NCI-H82 treated with DMSO at 0.1 percent for 48 hours (cell line): Measurements from ENCODE around the gene PTPN14.
"Not testable (repeated sequence)": the region's sequence is repeated elsewhere in the genome, so short reads cannot be mapped to it uniquely, and the experiment has no call there.

ENCODE experiments used
- DNase-seq: peaks from one replicate; lab custom pipeline; 2025; ENCODE audit not compliant: unreplicated experiment; lab: John Stamatoyannopoulos, UW

Gene PTPN14

DNA sequence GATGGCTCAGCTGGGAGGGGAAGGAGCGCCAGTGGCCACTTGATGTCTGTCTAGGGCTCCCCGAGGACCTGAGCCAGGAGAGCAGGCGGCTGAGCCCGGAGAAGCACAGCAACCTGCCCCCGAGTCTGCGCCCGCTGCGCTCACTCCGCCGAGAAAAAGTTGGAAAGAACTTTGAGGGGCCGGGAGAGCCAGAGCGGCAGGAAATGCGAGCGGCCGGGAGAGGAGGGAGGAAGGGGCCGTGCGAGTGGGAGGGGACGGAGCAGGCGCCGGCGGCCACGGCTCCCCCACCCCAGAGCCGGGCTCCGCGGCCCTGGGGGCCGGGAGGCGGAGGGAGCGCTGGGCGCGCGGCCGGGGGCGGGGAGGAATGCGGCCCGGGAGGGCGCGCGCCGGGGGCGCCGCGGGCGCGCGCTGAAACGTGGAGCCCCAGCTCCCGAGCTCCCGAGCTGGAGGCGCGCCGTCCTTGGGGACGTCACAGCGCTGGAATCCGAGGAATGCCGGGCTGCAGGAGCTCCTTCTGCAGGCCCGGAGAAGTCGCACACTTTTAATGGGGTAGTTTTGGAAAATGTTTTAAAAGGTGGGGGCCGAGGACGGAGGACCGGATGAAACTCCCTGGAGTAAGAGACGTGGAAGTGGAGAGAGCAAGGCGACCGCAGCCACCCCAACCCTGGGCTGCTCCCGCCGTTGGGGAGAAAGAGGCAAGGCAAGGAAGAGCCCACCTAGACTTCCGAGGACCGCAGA, at the start of gene PTPN14:
TSS of gene PTPN14 (minus strand) at position 167 of the 738 bp plus-strand sequence. CDS start 86,799 bp downstream, outside the sequence.
- peak; percentile 57 for DNase-seq

DNA sequence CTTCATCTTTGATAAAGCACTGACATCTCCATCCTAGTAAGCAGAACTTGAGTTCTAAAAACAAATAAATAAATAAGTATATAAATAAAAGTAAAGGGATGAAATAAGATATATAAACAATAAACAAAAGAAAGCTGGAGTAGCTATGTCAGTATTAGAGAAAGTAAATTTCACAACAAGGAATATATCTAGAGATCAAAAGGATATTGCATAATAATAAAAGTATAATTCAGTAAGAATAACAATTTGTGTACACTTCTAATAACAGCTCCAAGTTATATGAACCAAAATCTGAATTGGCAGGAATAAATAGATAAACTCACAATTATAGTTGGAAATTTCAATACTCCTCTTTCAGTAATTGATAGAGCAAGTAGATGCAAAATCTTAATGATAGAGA, 41.8 kb upstream of the PTPN14 start:
- DNase-seq: no peak

DNA sequence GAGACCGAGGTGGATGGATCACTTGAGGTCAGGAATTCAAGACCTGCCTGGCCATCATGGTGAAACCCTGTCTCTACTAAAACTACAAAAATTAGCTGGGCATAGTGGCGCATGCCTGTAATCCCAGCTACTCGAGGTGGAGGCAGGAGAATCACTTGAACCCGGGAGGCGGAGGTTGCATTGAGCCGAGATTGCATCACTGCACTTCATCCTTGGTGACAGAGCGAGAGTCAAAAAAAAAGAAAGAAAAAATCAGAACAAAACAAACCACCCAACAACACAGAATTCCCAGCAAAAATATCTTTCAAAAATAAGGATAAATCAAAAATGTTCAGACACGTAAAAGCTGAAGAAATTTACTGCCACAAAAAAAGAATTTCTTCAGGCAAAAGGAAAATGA, 40.5 kb upstream of the PTPN14 start:
- not testable (repeated sequence) for DNase-seq

DNA sequence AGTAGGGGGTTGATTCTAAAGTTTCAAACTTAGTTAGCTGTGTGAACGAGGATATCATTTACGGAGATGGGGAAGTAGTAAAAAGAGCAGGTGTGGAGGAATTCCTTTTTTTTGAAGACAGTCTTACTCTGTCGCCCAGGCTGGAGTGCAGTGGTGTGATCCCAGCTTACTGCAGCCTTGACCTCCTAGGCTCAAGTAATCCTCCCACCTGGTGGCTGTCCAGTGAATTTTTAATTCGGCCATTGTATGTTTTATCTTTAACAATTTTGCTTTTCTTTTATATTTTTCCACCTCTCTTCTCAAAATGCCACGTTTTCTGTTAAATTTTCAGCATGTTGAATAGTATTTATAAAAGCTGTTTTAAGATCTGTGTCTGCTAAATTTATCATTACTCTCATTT, 39.3 kb upstream of the PTPN14 start:
- no peak for DNase-seq

DNA sequence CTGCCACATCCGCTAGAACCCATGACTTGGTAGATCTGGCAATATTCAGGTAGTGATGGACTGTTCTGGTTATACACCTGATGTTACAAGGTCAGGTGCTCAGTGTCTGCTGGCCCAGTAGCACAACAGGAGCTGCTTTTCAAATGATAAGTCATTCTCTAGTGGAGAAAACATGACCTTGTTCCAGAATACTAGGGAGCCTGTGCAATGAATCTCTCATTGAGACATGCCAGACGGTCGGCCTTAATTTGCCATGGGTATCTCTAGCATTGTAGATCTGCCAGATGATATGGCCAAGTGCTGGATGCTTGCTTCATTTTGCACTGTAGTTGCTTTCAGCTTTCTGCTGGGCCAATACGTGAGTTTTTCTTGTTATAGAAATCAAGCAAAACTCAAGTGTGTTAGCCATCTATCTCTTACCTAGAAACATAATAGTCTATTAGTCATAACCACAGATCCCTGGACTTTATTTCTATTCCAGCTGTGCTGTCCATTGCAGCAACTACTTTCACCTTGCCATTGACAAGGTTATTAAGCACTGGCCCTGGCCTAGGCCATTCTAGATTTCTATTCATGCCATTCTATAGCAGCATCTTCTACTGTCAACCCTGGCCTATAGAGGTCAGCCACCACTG, 37.7 kb upstream of the PTPN14 start:
- DNase-seq: no peak

DNA sequence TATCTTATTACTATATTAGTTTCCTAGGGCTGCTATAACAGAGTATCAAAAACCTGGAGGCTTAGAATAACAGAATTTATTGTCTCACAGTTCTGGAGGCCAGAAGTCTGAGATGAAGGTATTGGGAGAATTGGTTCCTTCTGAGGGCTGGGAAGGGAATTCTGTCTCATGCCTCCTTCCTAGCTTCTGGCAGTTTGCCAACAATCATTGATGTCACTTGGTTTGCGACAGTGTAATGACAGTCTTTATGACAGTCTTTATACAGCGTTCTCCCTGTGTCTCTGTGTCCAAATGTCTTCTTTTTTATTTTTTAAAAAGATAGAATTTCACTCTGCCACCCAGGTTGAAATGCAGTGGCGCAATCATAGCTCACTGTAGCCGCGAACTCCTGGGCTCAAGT, 35.8 kb upstream of the PTPN14 start:
- DNase-seq: no peak

DNA sequence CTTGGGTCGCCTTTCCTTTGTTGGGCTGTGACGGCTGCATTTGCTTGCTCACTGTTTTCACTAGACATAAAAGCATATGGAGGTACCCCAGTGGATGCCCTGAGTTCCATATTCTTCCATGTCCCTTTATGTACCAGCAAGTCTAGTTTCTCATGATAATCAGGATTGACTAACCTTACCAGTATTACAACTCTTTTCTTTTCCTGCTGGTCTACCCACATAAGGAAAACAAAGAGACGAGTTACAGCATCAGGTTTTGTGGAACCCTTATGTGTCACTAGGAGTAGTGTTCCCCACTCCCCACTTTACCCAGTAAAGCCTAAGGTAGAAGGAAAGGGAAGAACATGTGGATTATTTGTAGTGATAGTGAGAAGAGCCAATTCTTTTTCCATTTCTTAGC, 35.2 kb upstream of the PTPN14 start:
- DNase-seq: no peak

DNA sequence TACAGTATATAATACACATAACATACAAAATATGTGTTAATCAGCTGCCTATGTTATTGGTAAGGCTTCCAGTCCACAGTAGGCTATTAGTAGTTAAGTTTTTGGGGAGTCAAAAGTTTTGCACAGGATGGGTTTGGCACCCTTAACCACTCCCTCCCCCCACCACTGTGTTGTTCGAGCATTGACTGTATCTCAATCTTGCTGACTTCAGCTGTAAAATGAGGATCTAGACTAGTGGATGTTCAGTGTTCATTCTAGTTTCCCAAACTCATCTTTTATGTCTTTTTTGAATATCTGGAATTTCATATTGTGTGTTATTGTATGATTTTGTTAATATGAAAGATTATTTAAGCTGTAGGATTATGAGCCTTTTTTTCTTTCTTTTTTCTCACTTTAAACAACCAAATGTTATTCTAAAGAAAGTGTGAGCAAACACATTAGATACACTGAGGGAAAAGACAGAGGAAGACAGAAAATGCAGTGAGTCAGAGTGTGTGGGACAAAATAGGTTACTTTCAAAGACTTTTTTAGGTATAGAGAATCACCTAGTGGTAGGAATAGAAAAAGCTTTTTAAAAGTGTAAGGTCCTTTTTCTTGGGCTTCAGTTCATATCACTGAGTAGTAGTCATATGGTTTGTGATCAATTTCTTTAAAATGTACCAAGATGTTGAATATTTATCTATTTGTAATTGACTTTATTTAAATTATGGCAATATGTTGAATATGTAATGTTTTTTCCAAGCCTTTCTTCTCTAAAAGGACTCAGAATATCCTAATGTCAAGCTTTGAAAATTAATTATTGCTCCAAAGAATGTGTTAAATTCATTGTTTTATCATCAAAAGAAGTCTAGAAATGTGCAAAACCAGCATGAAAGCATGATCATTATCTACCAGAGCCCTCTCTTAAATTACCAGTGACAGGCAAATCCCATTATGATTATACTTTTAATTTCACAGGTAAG, 33.7 kb upstream of the PTPN14 start:
- DNase-seq: peak; percentile 74

DNA sequence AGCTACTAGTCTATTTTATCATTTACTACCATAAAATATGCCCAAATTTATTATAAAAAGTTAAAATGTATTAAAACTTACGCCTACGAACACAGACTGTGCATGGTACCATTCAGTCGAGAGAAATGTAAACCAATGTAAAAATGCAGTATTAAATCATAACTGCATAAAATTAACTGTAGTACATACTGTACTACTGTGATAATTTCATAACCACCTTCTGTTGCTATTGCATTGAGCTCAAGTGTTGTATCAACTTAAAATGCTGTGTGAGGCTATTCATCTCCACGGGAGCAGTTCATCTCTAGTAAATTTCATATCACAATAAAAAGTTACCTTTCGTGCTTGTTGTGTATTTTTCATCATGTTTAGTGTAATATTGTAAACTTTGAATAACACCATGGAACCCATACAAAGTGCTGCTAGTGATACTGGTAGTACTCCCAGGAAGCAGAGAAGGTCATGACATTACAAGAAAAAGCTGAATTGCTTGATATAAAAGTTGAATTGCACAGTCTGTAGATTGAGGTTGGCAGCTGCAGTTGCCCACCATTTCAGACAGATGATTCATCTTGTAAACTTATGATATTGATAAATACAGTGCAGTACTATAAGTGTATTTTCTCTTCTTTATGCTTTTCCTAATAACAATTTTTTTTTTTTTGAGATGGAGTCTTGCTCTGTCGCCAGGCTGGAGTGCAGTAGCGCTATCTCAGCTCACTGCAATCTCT, 32.6 kb upstream of the PTPN14 start:
- DNase-seq: no peak

DNA sequence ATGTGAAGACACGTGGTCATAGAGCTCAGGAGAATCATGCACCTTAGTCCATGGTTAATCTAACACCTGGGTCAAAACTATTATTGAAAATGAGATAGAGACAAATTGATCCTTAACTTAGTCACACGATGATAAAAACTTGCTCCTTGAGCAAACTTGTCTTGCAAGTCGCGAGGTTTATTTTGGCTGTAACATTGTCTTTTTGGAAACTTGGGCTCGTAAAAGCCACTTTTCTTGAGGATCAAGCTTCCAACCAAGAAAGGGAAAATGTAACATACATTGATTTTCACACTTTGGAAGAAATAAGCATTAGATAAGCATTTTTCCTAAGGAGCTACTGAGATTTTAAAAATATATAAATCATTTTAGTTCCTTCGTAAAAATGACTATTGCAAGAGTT, 31.7 kb upstream of the PTPN14 start:
- no peak for DNase-seq

DNA sequence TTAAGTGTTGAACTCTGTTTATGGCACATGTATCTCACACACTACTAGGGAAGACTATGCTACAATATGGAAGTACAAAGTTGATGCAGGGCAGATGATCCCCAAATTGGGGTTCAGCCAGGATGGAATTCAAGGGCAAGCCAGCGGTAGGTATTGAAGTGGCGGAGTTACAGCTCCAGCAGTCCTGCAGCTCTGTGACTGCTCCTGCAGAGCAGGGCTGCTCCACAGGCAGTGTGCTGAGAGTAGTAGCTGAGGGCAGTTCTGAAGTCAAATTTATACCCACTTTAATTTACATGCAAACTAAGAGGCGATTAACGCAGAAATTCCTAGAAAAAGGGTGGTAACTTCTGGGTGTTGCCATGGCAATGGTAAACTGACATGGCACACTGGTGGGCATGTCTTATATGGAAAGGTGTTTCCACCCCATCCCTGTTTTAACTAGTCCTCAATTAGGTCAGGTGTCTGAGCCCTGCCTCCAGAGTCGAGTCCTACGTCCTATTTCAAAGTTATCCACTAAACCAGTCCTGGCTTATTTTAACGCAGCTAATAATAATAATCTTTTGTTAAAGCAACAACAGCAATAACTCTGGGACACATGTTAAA, 31.0 kb upstream of the PTPN14 start:
- no peak for DNase-seq

DNA sequence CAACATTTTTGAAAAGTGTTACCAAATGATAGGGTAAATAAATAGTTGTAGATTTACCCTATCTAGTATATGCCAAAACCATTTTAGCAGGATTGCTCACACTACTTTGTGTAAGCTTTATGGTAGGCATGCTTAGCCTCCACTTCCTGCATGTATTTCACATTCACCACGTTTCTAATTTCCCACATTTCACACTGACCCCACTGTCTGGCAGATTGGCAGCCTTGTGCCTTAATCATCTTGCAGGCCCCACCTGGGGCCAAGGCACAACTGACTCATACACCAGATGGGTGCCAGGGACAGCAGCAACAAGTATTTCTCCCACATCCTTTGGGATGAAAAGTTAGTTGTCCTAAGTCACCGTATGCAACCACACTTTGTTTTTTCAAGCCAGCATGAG, 30.4 kb upstream of the PTPN14 start:
- DNase-seq: no peak

DNA sequence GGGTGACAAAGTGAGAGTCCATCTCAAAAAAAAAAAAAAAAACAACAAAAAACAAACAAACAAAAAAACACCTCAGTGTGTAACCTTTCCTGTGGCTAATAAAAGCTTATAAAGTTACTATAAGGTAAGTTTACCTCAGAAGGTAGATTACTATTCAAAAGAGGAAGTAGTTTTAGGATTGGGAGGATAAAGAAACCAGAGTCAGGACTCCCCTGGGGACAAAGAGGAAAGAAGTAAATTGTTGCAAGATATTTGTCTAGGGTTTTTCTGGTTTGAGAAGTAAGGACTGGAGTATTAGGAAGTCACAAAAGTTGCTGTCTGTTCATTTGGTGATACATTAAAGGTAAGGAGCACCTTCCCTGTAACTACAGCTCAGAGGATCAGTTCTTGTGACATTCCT, 27.8 kb upstream of the PTPN14 start:
- no peak for DNase-seq

DNA sequence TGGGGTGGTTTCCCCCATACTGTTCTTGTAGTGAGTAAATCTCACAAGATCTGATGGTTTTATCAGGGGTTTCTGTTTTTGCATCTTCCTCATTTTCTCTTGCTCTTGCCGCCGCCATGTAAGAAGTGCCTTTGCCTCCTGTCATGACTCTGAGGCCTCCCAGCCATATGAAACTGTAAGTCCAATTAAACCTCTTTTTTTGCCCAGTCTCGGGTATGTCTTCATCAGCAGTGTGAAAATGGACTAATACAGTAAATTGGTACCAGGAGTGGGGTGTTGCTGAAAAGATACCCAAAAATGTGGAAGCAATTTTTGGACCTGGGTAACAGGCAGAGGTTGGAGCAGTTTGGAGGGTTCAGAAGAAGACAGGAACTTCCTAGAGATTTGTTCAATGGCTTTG, 24.7 kb upstream of the PTPN14 start:
- DNase-seq: not testable (repeated sequence)

DNA sequence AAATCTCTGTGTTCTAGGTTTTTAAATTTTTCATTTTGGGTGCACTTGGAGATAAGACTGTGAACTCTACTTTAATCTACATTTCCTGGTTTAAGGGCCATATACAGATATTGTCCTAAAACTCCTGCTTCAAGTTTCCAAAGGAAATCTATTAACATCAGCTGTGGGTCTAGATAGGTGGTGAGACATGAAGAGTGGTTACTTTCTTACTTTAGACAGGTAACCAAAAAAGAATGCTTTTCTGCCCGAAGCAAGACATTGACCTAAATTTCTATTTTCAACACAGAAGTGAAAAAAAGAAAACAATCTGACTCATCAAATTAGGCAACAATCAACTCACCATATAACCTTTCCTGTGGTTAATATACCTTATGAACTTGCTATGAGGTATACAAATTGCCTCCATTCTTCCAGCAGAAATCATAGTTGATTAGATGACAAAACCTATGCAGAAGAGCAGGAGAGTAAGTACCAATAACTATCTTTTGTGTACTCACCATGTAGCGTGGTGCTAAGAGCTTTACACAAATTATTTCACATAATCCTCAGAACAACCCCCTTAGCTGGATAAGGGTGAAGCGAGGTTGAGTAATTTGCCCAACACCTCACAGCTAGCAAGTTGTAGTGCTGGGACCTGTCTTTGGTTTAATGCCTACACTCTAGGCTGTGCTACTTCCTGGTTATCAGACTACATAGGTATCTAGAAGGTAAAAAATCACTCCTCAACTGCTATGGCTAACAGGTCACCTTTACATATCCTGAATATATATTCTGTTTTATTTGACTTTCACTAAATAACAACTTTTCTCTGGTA, 23.4 kb upstream of the PTPN14 start:
- no peak for DNase-seq

DNA sequence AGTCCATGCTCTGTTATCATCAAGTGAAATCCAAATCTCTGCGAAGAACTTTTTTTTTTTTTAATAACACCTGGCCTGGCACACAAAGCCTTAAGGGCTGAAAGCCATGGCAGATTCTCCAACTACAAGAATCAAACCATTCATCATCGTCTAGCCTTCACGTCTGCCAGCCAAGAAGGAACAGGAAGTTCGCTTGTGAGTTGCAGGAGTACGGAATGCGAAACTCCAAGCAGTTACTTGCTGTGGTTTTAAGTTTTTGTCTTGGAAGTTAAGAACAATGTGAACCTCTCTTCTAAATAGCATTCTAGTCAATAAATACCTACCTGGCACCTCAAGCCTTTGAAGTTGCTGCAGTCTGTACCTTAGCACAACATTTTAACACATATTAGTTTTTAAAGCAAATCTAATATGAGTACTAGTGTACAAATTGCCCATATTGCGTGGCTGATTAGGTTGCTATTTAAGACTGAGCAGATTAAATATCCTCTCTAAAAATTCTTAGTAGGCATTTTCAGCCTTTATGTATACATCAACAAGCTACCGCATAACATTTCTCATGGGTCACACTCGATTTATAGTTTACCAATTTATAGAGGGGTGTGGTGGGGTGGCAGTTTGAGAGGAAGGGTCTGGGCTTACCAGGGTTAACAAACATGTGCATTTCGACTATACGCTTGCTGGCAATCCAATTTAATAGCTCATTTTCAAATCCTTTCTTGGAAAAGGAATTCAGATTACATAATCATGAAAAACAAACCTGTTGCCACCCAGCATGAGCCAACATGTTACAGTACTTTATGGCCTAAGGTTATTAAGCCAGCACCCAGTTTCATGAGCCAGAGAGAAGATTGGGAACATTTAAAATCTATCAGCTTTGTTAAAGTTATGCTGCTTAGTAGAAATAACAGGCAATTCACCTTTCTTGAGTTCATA, 22.2 kb upstream of the PTPN14 start:
- DNase-seq: peak; percentile 21

DNA sequence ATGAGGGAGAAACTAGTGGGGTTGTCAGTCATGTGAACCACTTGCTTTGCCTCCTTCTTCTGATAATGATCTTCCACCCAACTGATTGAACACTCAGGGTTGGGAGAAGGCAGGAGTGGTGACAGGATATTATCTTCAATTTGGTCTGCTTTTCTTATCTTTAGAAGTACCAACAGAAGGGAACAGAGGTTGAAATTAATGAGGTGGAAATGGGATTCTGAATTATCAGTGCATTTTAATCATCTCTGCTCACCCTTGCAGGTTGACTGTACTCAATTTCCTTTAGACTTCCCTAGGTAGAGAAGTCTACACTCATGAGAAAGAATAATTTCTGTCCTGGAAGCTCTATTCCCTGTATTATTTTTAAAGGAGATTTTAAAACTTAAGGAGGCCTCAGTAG, 19.9 kb upstream of the PTPN14 start:
- DNase-seq: no peak

DNA sequence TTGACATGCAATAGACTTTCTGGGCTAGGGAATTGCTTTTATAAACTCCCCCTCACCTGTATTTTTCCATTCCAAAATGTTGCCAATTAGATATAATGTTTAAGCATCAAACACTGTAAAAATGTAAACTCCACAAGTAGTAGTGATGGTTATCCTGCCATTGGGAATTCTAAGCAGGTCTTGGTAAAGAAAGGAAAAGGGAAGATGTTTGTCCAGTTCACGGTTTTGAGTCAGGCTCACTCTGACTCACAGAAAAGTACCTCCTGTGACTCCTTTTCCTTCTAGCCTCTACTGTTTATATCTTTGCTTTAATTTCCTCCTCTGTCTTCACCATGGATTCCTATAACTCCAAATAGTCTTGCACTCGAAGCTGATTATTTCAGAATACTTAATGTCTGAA, 19.0 kb upstream of the PTPN14 start:
- no peak for DNase-seq
